HFF-Myc (cell line): Measurements from ENCODE around the gene UNC45A.

Experiments
- DNase-seq: peaks from one replicate; pipeline ENCODE4 v3.0.0-alpha.2; 2011; ENCODE audit warnings: low read depth; ENCODE audit errors: extremely low read depth
- H3K4me3 ChIP-seq: replicated peaks from 2 replicates; pipeline ENCODE4 v1.5.1; 2011; ENCODE audit warnings: low read depth, mild to moderate bottlenecking, control low read depth, low read length
- TF ChIP-seq, protein P1 (sequence below): IDR thresholded peaks from 2 replicates; pipeline ENCODE4 v1.5.1; 2012; ENCODE audit warnings: mild to moderate bottlenecking, low read depth, low read length, control low read depth; ENCODE audit errors: missing control alignments

Gene UNC45A

DNA sequence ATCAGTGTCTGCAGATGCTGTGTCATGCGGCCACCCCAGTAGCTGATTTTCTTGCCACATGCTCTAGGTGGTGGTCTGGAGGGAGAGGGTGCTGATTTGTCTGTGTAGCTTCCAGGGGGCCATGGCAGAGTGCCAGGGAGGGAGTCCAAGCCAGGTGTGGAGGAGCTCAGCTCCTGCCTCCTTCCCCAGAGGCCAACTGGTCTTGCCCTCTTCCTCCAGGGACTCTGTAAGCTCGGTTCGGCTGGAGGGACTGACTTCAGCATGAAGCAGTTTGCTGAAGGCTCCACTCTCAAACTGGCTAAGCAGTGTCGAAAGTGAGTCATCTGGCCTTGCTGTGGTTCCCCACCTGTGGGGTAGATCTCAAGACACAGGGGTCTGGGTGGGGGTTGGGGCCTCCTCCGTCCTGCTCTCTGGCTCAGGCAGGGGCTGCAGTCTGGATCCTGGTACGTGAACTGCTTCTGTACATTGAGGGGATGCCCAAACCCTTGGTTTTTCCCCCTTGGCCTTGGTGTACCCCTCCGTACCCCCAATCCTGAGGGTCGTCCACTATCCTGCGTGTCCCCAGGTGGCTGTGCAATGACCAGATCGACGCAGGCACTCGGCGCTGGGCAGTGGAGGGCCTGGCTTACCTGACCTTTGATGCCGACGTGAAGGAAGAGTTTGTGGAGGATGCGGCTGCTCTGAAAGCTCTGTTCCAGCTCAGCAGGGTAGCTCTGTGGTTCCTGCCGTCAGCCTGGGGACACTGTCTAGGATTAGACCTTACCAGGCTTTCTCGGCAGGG lies 12.7 kb downstream of the UNC45A start:
- no peak overlapping the region for H3K4me3 ChIP-seq
- DNase-seq, result no peak
- TF ChIP-seq, protein P1, sequence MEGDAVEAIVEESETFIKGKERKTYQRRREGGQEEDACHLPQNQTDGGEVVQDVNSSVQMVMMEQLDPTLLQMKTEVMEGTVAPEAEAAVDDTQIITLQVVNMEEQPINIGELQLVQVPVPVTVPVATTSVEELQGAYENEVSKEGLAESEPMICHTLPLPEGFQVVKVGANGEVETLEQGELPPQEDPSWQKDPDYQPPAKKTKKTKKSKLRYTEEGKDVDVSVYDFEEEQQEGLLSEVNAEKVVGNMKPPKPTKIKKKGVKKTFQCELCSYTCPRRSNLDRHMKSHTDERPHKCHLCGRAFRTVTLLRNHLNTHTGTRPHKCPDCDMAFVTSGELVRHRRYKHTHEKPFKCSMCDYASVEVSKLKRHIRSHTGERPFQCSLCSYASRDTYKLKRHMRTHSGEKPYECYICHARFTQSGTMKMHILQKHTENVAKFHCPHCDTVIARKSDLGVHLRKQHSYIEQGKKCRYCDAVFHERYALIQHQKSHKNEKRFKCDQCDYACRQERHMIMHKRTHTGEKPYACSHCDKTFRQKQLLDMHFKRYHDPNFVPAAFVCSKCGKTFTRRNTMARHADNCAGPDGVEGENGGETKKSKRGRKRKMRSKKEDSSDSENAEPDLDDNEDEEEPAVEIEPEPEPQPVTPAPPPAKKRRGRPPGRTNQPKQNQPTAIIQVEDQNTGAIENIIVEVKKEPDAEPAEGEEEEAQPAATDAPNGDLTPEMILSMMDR, result no peak

DNA sequence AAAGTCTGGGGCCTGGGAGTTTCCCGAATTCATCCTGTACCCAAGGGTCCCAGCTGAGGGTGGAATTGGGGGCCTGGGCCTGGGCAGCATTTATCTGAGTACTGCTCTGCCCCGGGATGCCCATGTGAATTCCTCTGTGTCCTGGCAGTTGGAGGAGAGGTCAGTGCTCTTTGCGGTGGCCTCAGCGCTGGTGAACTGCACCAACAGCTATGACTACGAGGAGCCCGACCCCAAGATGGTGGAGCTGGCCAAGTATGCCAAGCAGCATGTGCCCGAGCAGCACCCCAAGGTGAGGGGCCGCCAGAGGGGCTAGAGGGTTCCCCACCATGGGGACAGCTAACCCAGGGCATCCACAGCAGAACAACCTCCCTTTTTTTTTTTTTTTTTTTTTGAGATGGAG lies 13.4 kb downstream of the UNC45A start:
- no peak overlapping the region for H3K4me3 ChIP-seq
- DNase-seq, result no peak
- TF ChIP-seq, protein P1, result no peak

DNA sequence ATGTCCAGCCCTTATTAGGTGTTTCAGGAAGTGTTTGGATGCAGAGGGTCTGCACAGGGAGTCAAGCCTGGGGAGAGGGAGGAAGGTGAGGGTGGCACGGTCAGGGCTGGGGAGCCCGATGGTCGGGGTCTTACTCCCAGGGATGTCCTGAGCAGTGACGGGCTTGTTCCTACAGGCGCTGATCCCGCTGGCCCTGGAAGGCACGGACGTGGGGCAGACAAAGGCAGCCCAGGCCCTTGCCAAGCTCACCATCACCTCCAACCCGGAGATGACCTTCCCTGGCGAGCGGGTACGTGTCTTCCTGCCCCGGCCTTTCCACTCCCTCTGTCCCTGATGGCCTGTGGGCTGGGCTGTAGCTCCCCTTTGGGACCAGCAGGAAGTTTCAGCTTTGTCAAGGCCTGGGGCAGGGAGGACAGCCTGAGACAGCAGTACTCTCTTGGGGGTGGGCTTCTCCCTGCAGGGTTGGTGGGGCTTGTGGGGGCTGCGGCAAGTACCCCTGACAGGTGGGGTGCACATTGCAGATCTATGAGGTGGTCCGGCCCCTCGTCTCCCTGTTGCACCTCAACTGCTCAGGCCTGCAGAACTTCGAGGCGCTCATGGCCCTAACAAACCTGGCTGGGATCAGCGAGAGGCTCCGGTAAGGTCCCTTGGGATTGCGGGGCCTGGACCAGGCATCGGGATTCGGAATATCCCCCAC lies 15.0 kb downstream of the UNC45A start:
- H3K4me3 ChIP-seq, result no peak overlapping the region
- DNase-seq, result no peak
- TF ChIP-seq, protein P1, result no peak

DNA sequence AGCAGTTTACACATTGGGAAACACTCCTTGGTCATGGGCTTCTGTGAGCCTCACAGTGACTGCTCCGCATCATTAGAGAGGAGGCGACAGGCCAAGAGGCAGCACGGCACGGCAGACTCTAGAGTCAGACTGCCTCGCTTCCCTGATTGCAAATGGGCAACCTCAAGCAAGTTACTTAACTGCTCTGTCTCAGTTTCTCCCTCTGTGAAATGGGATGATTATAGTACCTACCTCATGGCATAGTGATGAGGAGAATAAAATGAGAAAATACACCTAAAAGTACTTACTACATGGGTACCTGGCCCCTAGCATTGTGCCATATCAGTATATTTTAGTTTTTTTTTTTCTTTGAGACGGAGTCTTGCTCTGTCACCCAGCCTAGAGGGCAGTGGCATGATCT lies 15.6 kb downstream of the UNC45A start:
- TF ChIP-seq, protein P1, result no peak
- no peak for DNase-seq
- H3K4me3 ChIP-seq, result no peak overlapping the region

DNA sequence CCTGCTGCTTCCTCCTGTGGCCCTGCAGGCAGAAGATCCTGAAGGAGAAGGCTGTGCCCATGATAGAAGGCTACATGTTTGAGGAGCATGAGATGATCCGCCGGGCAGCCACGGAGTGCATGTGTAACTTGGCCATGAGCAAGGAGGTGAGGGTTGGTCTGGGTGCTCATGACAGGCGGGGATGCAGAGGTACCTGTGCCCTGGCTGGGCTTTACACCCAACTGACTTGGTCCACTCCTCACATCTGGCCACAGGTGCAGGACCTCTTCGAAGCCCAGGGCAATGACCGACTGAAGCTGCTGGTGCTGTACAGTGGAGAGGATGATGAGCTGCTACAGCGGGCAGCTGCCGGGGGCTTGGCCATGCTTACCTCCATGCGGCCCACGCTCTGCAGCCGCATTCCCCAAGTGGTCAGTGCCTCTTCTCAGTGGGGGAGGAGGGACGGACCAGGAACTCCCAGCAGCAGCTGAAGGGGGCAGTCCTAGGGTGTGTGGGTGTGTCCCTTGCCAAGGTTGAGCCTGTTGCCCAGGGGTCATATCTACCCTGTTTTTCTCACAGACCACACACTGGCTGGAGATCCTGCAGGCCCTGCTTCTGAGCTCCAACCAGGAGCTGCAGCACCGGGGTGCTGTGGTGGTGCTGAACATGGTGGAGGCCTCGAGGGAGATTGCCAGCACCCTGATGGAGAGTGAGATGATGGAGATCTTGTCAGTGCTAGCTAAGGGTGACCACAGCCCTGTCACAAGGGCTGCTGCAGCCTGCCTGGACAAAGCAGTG lies 18.0 kb downstream of the UNC45A start:
- no peak for DNase-seq
- TF ChIP-seq, protein P1, result no peak
- H3K4me3 ChIP-seq, result no peak overlapping the region

DNA sequence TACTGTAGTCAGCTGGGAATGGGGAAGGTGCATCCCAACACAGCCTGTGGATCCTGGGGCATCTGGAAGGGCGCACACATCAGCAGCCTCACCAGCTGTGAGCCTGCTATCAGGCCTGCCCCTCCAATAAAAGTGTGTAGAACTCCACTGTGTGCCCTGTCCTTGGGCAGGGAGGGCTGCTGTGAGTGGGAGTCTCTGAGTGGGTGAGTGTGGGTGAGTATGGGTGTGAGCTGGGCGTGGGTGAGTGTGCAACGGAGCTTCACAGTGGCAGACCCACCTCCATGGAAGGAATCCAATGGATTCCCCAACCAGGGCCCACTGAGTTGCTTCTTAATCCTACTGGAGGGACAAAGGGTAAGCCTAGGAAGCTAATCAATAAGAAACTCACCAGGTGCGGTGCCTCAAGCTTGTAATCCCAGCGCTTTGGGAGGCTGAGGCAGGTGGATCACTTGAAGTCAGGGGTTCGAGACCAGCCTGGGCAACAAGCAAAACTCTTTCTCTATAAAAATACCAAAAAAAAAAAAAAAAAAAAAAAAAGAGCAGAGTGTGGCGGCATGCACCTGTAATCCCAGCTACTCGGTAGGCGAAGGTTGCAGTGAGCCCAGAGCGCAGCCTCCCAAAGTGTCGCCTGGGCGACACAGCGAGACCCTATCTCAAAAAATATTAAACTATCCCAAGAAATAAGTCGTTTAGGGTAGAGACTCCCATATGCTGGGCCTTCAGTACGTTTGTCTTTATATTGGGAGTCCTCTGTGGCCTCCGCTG lies 19.0 kb downstream of the UNC45A start:
- no peak for DNase-seq
- TF ChIP-seq, protein P1, result no peak
- H3K4me3 ChIP-seq, result no peak overlapping the region; the same call in 1 of the 2 replicates
